Dermis lymphatic vessel endothelial cell (primary cell): ENCODE measurements around the gene C5AR1. TPM values are rescaled to one million over a fixed set of nuclear protein-coding genes. Genes with fewer than 3 reads are reported as not detected.

Source experiments
- total RNA-seq: library from RNA; depleted of rRNA; stranded (reverse); fragments of >200 nt; gene quantifications from 2 replicates; pipeline ENCODE4 v1.2.1, GENCODE V29; 2014

C5AR1 gene
- not detected in 2 replicates for total RNA-seq

GRCh38 chr19:47309608-47310007 is at the start of gene C5AR1:
TSS of gene C5AR1 (plus strand) at chr19:47309861. CDS start at chr19:47309896, 35 bp downstream.

GRCh38 chr19:47274071-47274890 is 35.4 kb upstream of the C5AR1 start, which contains the start of gene INAFM1:
TSS of gene INAFM1 (plus strand) at chr19:47274885. CDS start at chr19:47274920, 35 bp downstream.

GRCh38 chr19:47331931-47332547 is 22.4 kb downstream of the C5AR1 start, which contains the start of gene C5AR2:
TSS of gene C5AR2 (plus strand) at chr19:47332175. CDS start at chr19:47340800, 8,625 bp downstream.

DNA sequence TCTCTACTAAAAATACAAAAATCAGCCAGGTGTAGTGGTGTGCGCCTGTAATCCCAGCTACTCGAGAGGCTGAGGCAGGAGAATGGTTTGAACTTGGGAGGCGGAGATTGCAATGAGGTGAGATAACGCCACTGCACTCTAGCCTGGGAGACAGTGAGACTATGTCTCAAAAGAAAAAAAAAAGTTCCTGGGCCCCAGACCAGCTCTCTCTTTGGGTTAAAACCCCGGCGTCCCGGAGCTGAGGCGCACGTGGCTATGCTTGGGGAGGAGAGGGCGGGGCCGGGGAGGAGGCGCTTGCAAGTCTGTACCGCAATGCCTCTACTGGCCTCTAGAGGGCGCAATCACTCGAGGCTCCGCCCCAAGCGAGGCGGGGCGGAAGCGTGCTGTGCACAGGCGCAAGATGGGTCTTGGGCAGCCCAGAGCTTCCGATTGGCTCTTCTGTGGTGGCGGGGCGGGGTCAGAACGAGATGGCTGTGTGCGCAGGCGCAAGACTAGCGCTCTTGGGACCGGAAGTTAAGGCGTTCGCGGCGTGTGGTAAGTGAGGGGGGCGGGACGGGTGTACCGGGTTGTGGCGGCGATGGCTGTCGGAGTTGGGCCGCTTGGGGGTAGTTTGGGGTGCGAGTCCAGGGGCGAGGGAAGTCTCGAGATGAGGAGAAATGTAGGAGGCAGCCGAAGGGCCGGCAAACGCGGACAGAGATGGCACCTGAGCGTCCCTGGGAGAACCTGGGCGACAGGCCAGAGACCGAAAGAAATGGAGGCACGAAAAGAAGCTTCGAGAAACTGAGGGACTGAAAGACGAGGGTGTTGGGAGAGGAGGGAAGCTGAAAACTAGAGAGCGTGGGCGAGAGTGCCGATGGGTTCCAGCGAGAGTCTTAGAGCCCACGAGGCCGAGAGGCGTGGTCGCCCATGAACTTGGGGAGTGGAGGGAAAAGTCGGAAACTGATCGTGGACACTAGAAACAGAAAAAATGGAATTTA is 39.4 kb downstream of the C5AR1 start, which contains the start of gene DHX34:
Gene DHX34 (plus strand): TSS at position 497 of the 977 bp plus-strand sequence. CDS start 3,716 bp downstream, outside the sequence.

Other genes starting within 250 kb of the C5AR1 start
- 7.7 and 9.1 TPM in 2 replicates for gene ZC3H4, start 196.1 kb upstream of the C5AR1 start, total RNA-seq
- gene SAE1, start 179.0 kb upstream of the C5AR1 start, total RNA-seq: 118 and 142 TPM in 2 replicates
- gene BBC3, start 78.7 kb upstream of the C5AR1 start, total RNA-seq: 12.2 and 17.0 TPM in 2 replicates
- 3.7 and 3.8 TPM in 2 replicates for gene CCDC9, start 53.3 kb upstream of the C5AR1 start, total RNA-seq
- 0.69 and 1.1 TPM in 2 replicates for gene INAFM1, start 35.0 kb upstream of the C5AR1 start, total RNA-seq
- gene C5AR2, start 22.3 kb downstream of the C5AR1 start, total RNA-seq: under 0.01 and 0.11 TPM in 2 replicates
- gene DHX34, start 39.5 kb downstream of the C5AR1 start, total RNA-seq: 3.0 and 6.2 TPM in 2 replicates
- gene MEIS3, start 109.7 kb downstream of the C5AR1 start, total RNA-seq: 0.09 and 0.33 TPM in 2 replicates
- gene SLC8A2, start 162.0 kb downstream of the C5AR1 start, total RNA-seq: not detected in 2 replicates
- gene KPTN, start 174.4 kb downstream of the C5AR1 start, total RNA-seq: 2.7 and 3.4 TPM in 2 replicates
- 59.6 and 70.2 TPM in 2 replicates for gene NAPA, start 205.2 kb downstream of the C5AR1 start, total RNA-seq